ENCODE data around the gene TAOK2.

- TF ChIP-seq CTCF (IDR thresholded peaks at IDR 0.05; ENCODE audit: low read depth, low read length, poor library complexity, severe bottlenecking) (no peak), EZH2phosphoT487 (IDR thresholded peaks at IDR 0.05; ENCODE audit: borderline replicate concordance, low read length) (no peak)
Measured at GRCh38 chr16:29983420-29984136, 9.9 kb downstream of the TAOK2 start.

Data from DOHH2 (cell line).